Coronary artery (tissue), 2 donors: Measurements from ENCODE around the gene ACAD10.

Experiments used
- DNase-seq: peaks from one replicate; pipeline ENCODE4 v3.0.0-alpha.2; 2017; ENCODE audit warnings: low spot score
- H3K27ac ChIP-seq, 2 donors: fragments of 200-600 bp; sonication (generic); one replicate each; pipeline ENCODE4 v1.5.1; 2016 to 2019
- H3K4me3 ChIP-seq: fragments of 200-600 bp; sonication (generic); 2 replicates; pipeline ENCODE4 v1.5.1; 2016; ENCODE audit warnings: mild to moderate bottlenecking, moderate library complexity
- CTCF ChIP-seq: fragments of 200-600 bp; sonication (generic); IDR thresholded peaks from one replicate; pipeline ENCODE4 v1.5.1; 2019; ENCODE audit warnings: antibody characterized with exemption

Gene ACAD10

GRCh38 chr12:111775205-111776193, 89.6 kb downstream of the ACAD10 start:
- no peak for TF ChIP-seq CTCF
- peak overlapping the region; percentile 82 to 88 for H3K27ac ChIP-seq
- peak; percentile 86 for DNase-seq
- H3K4me3 ChIP-seq, result peak overlapping the region; percentile 54

- no peak for TF ChIP-seq CTCF
- Histone ChIP-seq H3K4me3 (no peak overlapping the region), H3K27ac (peak overlapping the region in 1 of 2 donors; percentile 76)
- DNase-seq, result no peak
Observed at GRCh38 chr12:111776836-111777344, 91.0 kb downstream of the ACAD10 start.

GRCh38 chr12:111777345-111778045, 91.6 kb downstream of the ACAD10 start:
- DNase-seq, result no peak
- no peak overlapping the region for H3K4me3 ChIP-seq
- no peak for TF ChIP-seq CTCF
- H3K27ac ChIP-seq, result peak overlapping the region in 1 of 2 donors; percentile 76

- Histone ChIP-seq H3K27ac (no peak overlapping the region), H3K4me3 (no peak overlapping the region)
- no peak for TF ChIP-seq CTCF
- DNase-seq, result no peak
Observed at GRCh38 chr12:111780166-111780565, 94.3 kb downstream of the ACAD10 start.

- no peak for DNase-seq
- TF ChIP-seq CTCF, result no peak
- Histone ChIP-seq H3K4me3 (no peak overlapping the region), H3K27ac (no peak overlapping the region)
Observed at GRCh38 chr12:111780615-111781014, 94.8 kb downstream of the ACAD10 start.

- no peak for DNase-seq
- Histone ChIP-seq H3K4me3 (no peak overlapping the region), H3K27ac (no peak overlapping the region)
- TF ChIP-seq CTCF, result no peak
Observed at GRCh38 chr12:111781085-111781658, 95.3 kb downstream of the ACAD10 start.
